HEK293T (cell line): ENCODE measurements around the gene LCT.

ENCODE experiments used
- CTCF ChIA-PET: fragments of 350-600 bp; formaldehyde crosslinking; extraction: SDS; loops from one replicate; lab custom pipeline; 2021; ENCODE audit warnings: antibody characterized with exemption, inconsistent platforms; lab: Yijun Ruan, JAX
- POLR2A ChIA-PET: fragments of 350-600 bp; formaldehyde crosslinking; extraction: SDS; loops from one replicate; lab custom pipeline; 2020; ENCODE audit warnings: antibody characterized with exemption, inconsistent platforms; lab: Yijun Ruan, JAX
- DNase-seq: peaks from one replicate; pipeline ENCODE4 v3.0.0; 2012; ENCODE audit warnings: mixed read lengths; ENCODE audit errors: extremely low spot score
- ARNT ChIP-seq: fragments of 450-650 bp; IDR thresholded peaks from 2 replicates; pipeline ENCODE4 v1.6.1; 2017; ENCODE audit warnings: mild to moderate bottlenecking
- BHLHE40 ChIP-seq: fragments of 450-650 bp; IDR thresholded peaks from 2 replicates; pipeline ENCODE4 v1.6.1; 2016; ENCODE audit warnings: mild to moderate bottlenecking, moderate library complexity, borderline replicate concordance
- CTBP1 ChIP-seq: fragments of 450-650 bp; IDR thresholded peaks from 2 replicates; pipeline ENCODE4 v1.6.1; 2016; ENCODE audit warnings: borderline replicate concordance
- ELF4 ChIP-seq: fragments of 450-650 bp; IDR thresholded peaks from 2 replicates; pipeline ENCODE4 v1.6.1; 2017; ENCODE audit warnings: antibody characterized with exemption
- FOXA1 ChIP-seq: fragments of 450-650 bp; IDR thresholded peaks from 2 replicates; pipeline ENCODE4 v1.6.1; 2016; ENCODE audit warnings: mild to moderate bottlenecking
- FOXK2 ChIP-seq: fragments of 450-650 bp; IDR thresholded peaks from 2 replicates; pipeline ENCODE4 v1.6.1; 2016; ENCODE audit warnings: mild to moderate bottlenecking
- FOXM1 ChIP-seq: fragments of 450-650 bp; IDR thresholded peaks from 2 replicates; pipeline ENCODE4 v1.6.1; 2017; ENCODE audit warnings: mild to moderate bottlenecking, borderline replicate concordance
- HDGF ChIP-seq: fragments of 450-650 bp; IDR thresholded peaks from 2 replicates; pipeline ENCODE4 v1.6.1; 2017; ENCODE audit warnings: antibody characterized with exemption, borderline replicate concordance
- L3MBTL2 ChIP-seq: fragments of 450-650 bp; conservative IDR thresholded peaks from 2 replicates; pipeline ENCODE4 v1.6.1; 2016; ENCODE audit warnings: mild to moderate bottlenecking
- LEF1 ChIP-seq: fragments of 450-650 bp; IDR thresholded peaks from 2 replicates; pipeline ENCODE4 v1.6.1; 2017; ENCODE audit warnings: mild to moderate bottlenecking, borderline replicate concordance
- NFRKB ChIP-seq: fragments of 450-650 bp; IDR thresholded peaks from 2 replicates; pipeline ENCODE4 v1.6.1; 2016; ENCODE audit warnings: mild to moderate bottlenecking, moderate library complexity
- SP1 ChIP-seq: fragments of 450-650 bp; IDR thresholded peaks from 2 replicates; pipeline ENCODE4 v1.6.1; 2017
- SUZ12 ChIP-seq: fragments of 450-650 bp; IDR thresholded peaks from 2 replicates; pipeline ENCODE4 v1.6.1; 2016; ENCODE audit warnings: mild to moderate bottlenecking
- TARDBP ChIP-seq: fragments of 450-650 bp; IDR thresholded peaks from 2 replicates; pipeline ENCODE4 v1.6.1; 2016
- ZNF384 ChIP-seq: fragments of 450-650 bp; IDR thresholded peaks from 2 replicates; pipeline ENCODE4 v1.6.1; 2016
- TF ChIP-seq, protein P1 (sequence below): fragments of 450-650 bp; IDR thresholded peaks from 2 replicates; pipeline ENCODE4 v1.6.1; 2016

The LCT gene

DNA sequence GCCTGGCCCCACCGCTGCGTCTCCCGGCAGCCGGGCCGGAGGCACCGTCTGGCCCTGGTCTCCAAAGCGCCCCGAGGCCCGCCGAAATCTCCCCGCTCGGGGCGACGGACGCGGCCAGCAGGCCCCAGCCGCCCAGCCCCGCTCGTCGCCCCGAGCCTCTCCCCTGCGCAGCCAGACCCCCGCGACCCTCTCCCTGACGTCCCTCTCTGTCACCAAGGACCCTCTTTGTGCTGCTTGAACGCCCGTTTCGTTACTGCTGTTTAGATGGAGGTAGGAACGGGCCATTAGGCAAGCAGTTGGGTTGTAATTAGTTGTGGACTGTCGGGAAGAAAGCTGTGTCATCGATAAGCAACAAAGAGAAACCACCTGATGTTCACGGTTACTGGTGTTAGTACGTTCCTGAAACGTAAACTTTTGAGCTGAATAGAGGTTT, 94.6 kb downstream of the LCT start:
- TF ChIP-seq ELF4 (no peak), BHLHE40 (no peak), LEF1 (no peak), ARNT (no peak), NFRKB (no peak), FOXK2 (no peak)
- ChIA-PET POLR2A (no interaction called here), CTCF (no interaction called here)
- DNase-seq = peak; percentile 33

DNA sequence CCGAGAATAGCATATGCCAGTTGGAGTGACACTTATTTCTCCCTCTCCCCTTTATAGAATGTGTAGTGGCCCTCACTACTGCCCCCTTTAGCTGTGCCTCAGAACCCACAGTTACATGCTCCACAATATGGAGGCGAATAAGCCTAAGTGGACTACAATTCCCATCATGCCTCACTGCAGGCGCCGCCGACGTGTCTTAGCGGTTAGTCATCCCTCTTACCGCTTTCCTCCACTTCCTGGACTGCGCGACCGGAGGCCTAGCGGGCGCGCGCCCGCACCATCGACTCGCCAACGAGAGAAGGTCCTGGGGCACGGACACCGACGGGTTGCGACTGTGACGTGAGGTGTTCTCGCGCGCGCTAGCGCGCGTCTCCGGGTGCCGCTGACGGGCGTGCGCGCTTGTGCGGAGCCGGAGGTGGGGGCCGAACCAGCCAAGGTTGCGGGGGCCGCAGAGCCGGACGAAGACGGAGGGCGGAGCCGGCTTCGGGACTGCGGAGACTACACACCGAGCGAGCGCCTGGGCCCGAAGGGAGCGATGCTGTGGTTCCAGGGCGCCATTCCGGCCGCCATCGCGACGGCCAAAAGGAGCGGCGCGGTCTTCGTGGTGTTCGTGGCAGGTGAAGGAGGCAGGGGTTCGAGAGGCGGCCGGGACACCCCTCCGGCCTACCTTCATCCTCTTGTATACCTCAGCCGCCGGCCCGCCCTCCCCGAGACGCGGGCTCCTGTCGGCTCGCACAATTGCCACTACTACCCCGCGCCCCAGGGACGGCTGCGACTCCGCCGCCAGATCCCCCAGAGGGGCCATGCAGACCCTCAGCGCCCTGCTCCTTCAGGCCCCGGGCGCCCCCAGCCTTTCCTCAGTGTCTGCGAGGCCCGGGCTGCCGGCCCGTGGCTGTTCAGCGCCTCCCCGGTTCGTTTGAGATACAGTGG, 95.3 kb downstream of the LCT start, which contains the start of gene UBXN4:
Gene UBXN4, plus strand, starts transcription at position 461 of the 930 bp plus-strand sequence. Its CDS starts 75 bp downstream, at position 536.
- ChIA-PET POLR2A (interaction anchor here (1.1 kb wide), 1 partner anchor 21 kb away, joined by 4 read pairs; no protein-coding TSS in a partner anchor), CTCF (no interaction called here)
- TF ChIP-seq FOXK2 (no peak), HDGF (0 out of 2 replicates have a peak, but pooled peaks have one; percentile 24), CTBP1 (0 out of 2 replicates have a peak, but pooled peaks have one; percentile 47), ELF4 (peak; percentile 82), BHLHE40 (no peak), FOXM1 (no peak; the same call in 1 of the 2 replicates)
- TF ChIP-seq, protein P1, sequence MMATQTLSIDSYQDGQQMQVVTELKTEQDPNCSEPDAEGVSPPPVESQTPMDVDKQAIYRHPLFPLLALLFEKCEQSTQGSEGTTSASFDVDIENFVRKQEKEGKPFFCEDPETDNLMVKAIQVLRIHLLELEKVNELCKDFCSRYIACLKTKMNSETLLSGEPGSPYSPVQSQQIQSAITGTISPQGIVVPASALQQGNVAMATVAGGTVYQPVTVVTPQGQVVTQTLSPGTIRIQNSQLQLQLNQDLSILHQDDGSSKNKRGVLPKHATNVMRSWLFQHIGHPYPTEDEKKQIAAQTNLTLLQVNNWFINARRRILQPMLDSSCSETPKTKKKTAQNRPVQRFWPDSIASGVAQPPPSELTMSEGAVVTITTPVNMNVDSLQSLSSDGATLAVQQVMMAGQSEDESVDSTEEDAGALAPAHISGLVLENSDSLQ = peak; percentile 84
- DNase-seq = peak; percentile 94

DNA sequence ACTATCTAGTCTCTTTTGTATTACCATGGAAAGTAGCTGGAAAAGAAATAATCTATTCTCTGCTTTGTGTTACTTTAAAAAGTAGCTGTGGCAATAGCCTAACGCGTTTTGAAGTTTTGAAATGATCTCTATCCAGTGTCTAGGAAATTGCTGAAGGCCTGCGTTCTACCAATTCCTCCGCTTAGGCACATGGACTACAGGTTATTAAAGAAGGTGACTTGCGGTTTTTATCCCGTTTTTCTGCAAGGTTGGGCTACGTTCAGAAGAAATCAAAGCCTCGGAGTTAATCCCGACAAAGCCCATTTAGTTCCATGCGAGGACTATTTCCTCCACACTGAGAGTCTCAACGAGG, 96.0 kb downstream of the LCT start:
- peak; percentile 68 for TF ChIP-seq L3MBTL2
- 0 out of 2 replicates have a peak, but pooled peaks have one; percentile 5 for TF ChIP-seq HDGF
- TF ChIP-seq SUZ12 = no peak
- ChIA-PET CTCF (interaction anchor here (1.3 kb wide), 1 partner anchor 13 kb away, joined by 4 read pairs; no protein-coding TSS in a partner anchor), POLR2A (interaction anchor here (1.1 kb wide), 1 partner anchor 21 kb away, joined by 4 read pairs; no protein-coding TSS in a partner anchor)
- DNase-seq = no peak

DNA sequence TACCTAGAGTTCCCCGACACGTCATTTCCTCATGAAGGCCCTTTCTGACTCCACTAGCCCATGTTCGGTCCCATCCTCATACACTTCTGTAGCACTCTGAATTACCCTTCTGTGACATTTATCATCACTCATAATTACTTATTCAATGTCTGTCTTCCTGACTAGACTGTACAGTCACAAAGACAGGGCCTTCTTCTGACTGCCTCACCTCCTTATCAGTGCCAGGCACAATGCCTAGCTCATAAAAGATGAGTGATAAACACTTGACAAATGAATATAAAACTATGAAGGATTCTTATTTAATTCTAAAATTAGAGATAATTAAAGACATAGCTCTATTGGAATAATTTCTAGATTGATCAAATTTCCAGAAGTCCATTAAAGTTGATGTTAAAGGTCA, 96.8 kb downstream of the LCT start:
- ChIA-PET CTCF (interaction anchor here (1.3 kb wide), 1 partner anchor 12 kb away, joined by 4 read pairs; no protein-coding TSS in a partner anchor), POLR2A (no interaction called here)
- no peak for TF ChIP-seq FOXA1
- no peak for TF ChIP-seq FOXK2
- no peak for TF ChIP-seq ARNT
- no peak for TF ChIP-seq HDGF
- no peak for TF ChIP-seq ZNF384
- no peak for TF ChIP-seq FOXM1
- TF ChIP-seq CTBP1 = no peak
- TF ChIP-seq SP1 = no peak
- no peak for TF ChIP-seq SUZ12
- TF ChIP-seq LEF1 = no peak
- no peak for TF ChIP-seq ELF4
- no peak for TF ChIP-seq TARDBP
- TF ChIP-seq BHLHE40 = no peak
- TF ChIP-seq, protein P1 = no peak
- DNase-seq = no peak
